K562 (cell line): ENCODE results near the gene ZNF385D. TPM values are rescaled to one million over a fixed set of nuclear protein-coding genes. Genes with fewer than 3 reads are reported as not detected.

Experiments used
- ATAC-seq: fragments of 200-7000 bp; cut with Tn5 transposase; 3 replicates; pipeline ENCODE4 v1.9.1; 2020; ENCODE audit warnings: moderate library complexity
- BruUV-seq: library from RNA; stranded (reverse); fragments of 400-500 nt; replicated peaks from 2 replicates; lab custom pipeline; 2021; lab: Mats Ljungman, UMichigan
- CTCF ChIA-PET: fragments of 300-600 bp; formaldehyde crosslinking; extraction: SDS; loops from one replicate; lab custom pipeline; 2021; ENCODE audit warnings: low intra/inter-chr PET ratio; lab: Yijun Ruan, JAX
- POLR2A ChIA-PET: fragments of 300-600, 350-650 bp; sonication (Branson Sonifier 250); formaldehyde crosslinking; extraction: SDS; loops from one replicate; lab custom pipeline; 2021; ENCODE audit warnings: antibody characterized with exemption, inconsistent platforms; lab: Yijun Ruan, JAX
- DNase-seq, 4 experiments: peaks; one replicate each; pipeline versions ENCODE4 v3.0.0 to v3.0.0-alpha.2; 2011 to 2018; ENCODE audit warnings: low spot score in 3 of 4, mixed read lengths in 3 of 4; ENCODE audit errors: extremely low read depth in 1 of 4
- FAIRE-seq: peaks from 2 replicates; lab custom pipeline; 2011; peaks lifted over from hg19 to GRCh38; lab: Jason Lieb, UNC
- H2AFZ ChIP-seq: 2 replicates; pipeline ENCODE4 v1.6.0; 2011; ENCODE audit warnings: low read depth, low read length, control low read depth, inconsistent platforms
- H3K27ac ChIP-seq: fragments of 200-600 bp; 3 replicates; pipeline ENCODE4 v1.8.0; 2011; ENCODE audit warnings: low read depth, mild to moderate bottlenecking, control low read depth, inconsistent platforms, low read length, moderate library complexity, mixed read lengths; ENCODE audit errors: extremely low read depth
- H3K27me3 ChIP-seq, 2 experiments: fragments of 300-600 bp in 1 of 2; 2 replicates in 1 of 2; 3 replicates in 1 of 2; pipeline versions ENCODE4 v1.6.0 to v1.8.0; 2011; ENCODE audit warnings: inconsistent platforms in 2 of 2, low read length in 2 of 2, mild to moderate bottlenecking in 1 of 2, mixed read lengths in 1 of 2, moderate library complexity in 1 of 2; ENCODE audit not compliant: control insufficient read depth in 2 of 2, insufficient read depth in 2 of 2
- H3K36me3 ChIP-seq: fragments of 300-600 bp; 3 replicates; pipeline ENCODE4 v1.8.0; 2011; ENCODE audit warnings: mild to moderate bottlenecking, low read length, inconsistent platforms; ENCODE audit not compliant: control insufficient read depth, insufficient read depth
- H3K4me1 ChIP-seq, 2 experiments: fragments of 200-600 bp in 1 of 2; replicated peaks in 1 of 2; 2 replicates in 1 of 2; 3 replicates in 1 of 2; pipeline versions ENCODE4 v1.5.1 to v1.8.0; 2011; ENCODE audit warnings: inconsistent platforms in 2 of 2, low read length in 2 of 2, mild to moderate bottlenecking in 1 of 2, mixed read lengths in 1 of 2, moderate library complexity in 1 of 2; ENCODE audit not compliant: control insufficient read depth in 2 of 2, insufficient read depth in 2 of 2
- H3K4me2 ChIP-seq: 2 replicates; pipeline ENCODE4 v1.6.1; 2011; ENCODE audit warnings: low read length, control low read depth, inconsistent platforms, mixed read lengths; ENCODE audit not compliant: insufficient read depth
- H3K4me3 ChIP-seq: fragments of 200-600 bp; sonication (generic), shearing (Covaris generic); 2 replicates; pipeline ENCODE4 v1.5.1; 2016; ENCODE audit warnings: control low read depth, inconsistent platforms
- H3K79me2 ChIP-seq: fragments of 200-600 bp; 3 replicates; pipeline ENCODE4 v1.8.0; 2011; ENCODE audit warnings: low read length, inconsistent platforms; ENCODE audit not compliant: control insufficient read depth, insufficient read depth
- H3K9ac ChIP-seq, 2 experiments: 2 replicates each; pipeline versions ENCODE4 v1.6.0 to v1.6.1; 2011; ENCODE audit warnings: low read depth in 2 of 2, low read length in 2 of 2, control low read depth in 1 of 2, inconsistent platforms in 1 of 2, mild to moderate bottlenecking in 1 of 2, mixed read lengths in 1 of 2; ENCODE audit not compliant: insufficient read depth in 1 of 2
- H3K9me1 ChIP-seq: one replicate; pipeline ENCODE4 v1.6.0; 2011; ENCODE audit warnings: inconsistent platforms, mild to moderate bottlenecking, low read length, moderate library complexity; ENCODE audit not compliant: control insufficient read depth, insufficient read depth
- H3K9me3 ChIP-seq: replicated peaks from 2 replicates; pipeline ENCODE4 v1.5.1; 2011; ENCODE audit warnings: low read depth, low read length, inconsistent platforms; ENCODE audit not compliant: control insufficient read depth, insufficient read depth
- H4K20me1 ChIP-seq: replicated peaks from 2 replicates; pipeline ENCODE4 v1.6.1; 2011; ENCODE audit warnings: low read length, inconsistent platforms, mixed read lengths; ENCODE audit not compliant: control insufficient read depth, insufficient read depth
- BHLHE40 ChIP-seq: IDR thresholded peaks from 2 replicates; pipeline ENCODE4 v1.6.1; 2011; ENCODE audit warnings: low read length, improper control_type of control experiment
- BRD4 ChIP-seq: fragments of 200-600 bp; sonication (generic); IDR thresholded peaks from 2 replicates; pipeline ENCODE4 v1.6.1; 2017; ENCODE audit warnings: inconsistent platforms
- DMBX1 ChIP-seq: fragments of 250-450 bp; sonication (Bioruptor Pico); IDR thresholded peaks from 2 replicates; pipeline ENCODE4 v1.8.0; 2022; ENCODE audit warnings: inconsistent platforms, mild to moderate bottlenecking, moderate library complexity, borderline replicate concordance
- EHMT2 ChIP-seq: fragments of 450-650 bp; IDR thresholded peaks from 2 replicates; pipeline ENCODE4 v1.6.1; 2018; ENCODE audit warnings: antibody characterized with exemption
- FOXJ2 ChIP-seq: fragments of 200-800 bp; sonication (Bioruptor generic); IDR thresholded peaks from 2 replicates; pipeline ENCODE4 v1.6.1; 2016; ENCODE audit warnings: missing genetic modification characterization, missing compliant biosample characterization
- HDAC6 ChIP-seq: IDR thresholded peaks from 2 replicates; pipeline ENCODE4 v1.6.1; 2012; ENCODE audit warnings: low read depth, mild to moderate bottlenecking, control low read depth, inconsistent platforms, low read length, moderate library complexity
- KDM5B ChIP-seq: fragments of 200-600 bp; sonication (generic); IDR thresholded peaks from 2 replicates; pipeline ENCODE4 v1.6.1; 2012; ENCODE audit warnings: low read depth, mild to moderate bottlenecking, moderate library complexity, low read length, control low read depth, inconsistent platforms; ENCODE audit not compliant: insufficient replicate concordance
- NR4A1 ChIP-seq, 2 experiments: fragments of 250-450 bp in 1 of 2; fragments of 450-650 bp in 1 of 2; sonication (Bioruptor Pico) in 1 of 2; IDR thresholded peaks; 2 replicates each; pipeline versions ENCODE4 v1.4.0 to v1.6.1; 2016 to 2020; ENCODE audit warnings: mild to moderate bottlenecking in 2 of 2, missing compliant biosample characterization in 1 of 2, missing genetic modification characterization in 1 of 2, moderate library complexity in 1 of 2
- PCBP2 ChIP-seq: fragments of 200-400 bp; formaldehyde crosslinking; IDR thresholded peaks from 2 replicates; pipeline ENCODE4 v1.6.1; 2018; ENCODE audit warnings: low read length, low read depth, mild to moderate bottlenecking, moderate library complexity; ENCODE audit not compliant: poor library complexity, severe bottlenecking
- POLR2AphosphoS5 ChIP-seq: IDR thresholded peaks from 2 replicates; pipeline ENCODE4 v1.6.1; 2011; ENCODE audit warnings: mild to moderate bottlenecking, low read depth, low read length, moderate library complexity; ENCODE audit not compliant: control insufficient read depth, insufficient read depth
- PRPF4 ChIP-seq: fragments of 200-400 bp; formaldehyde crosslinking; IDR thresholded peaks from one replicate; pipeline ENCODE4 v1.6.1; 2017; ENCODE audit warnings: low read length, low read depth, mild to moderate bottlenecking; ENCODE audit not compliant: insufficient read depth, poor library complexity, severe bottlenecking
- SP2 ChIP-seq: IDR thresholded peaks from 2 replicates; pipeline ENCODE4 v1.6.1; 2011; ENCODE audit warnings: mild to moderate bottlenecking, low read depth, low read length, moderate library complexity; ENCODE audit not compliant: poor library complexity, severe bottlenecking; ENCODE audit errors: extremely low read depth
- TEAD1 ChIP-seq, 2 experiments: fragments of 450-650 bp in 1 of 2; sonication (generic) in 1 of 2; formaldehyde crosslinking; IDR thresholded peaks; 2 replicates each; pipeline versions ENCODE4 v1.4.0 to v1.8.0; 2020 to 2022; ENCODE audit warnings: mild to moderate bottlenecking in 2 of 2, missing genetic modification reagents in 1 of 2
- ZFP30 ChIP-seq: fragments of 250-450 bp; sonication (Bioruptor Pico); IDR thresholded peaks from 2 replicates; pipeline ENCODE4 v1.8.0; 2022; ENCODE audit warnings: moderate library complexity, mild to moderate bottlenecking, inconsistent platforms, borderline replicate concordance
- ZNF232 ChIP-seq: sonication (generic); formaldehyde crosslinking; IDR thresholded peaks from 2 replicates; pipeline ENCODE4 v1.8.0; 2022; ENCODE audit warnings: mild to moderate bottlenecking, missing genetic modification reagents
- WGBS: fragments of 100-300 bp; shearing (Covaris generic); methylation state at CpG from one replicate; pipeline ENCODE4 v1.1.6; 2016; ENCODE audit warnings: low coverage, mixed read lengths; ENCODE audit not compliant: insufficient coverage; ENCODE audit errors: missing lambda C conversion rate; 5-methylcytosine and 5-hydroxymethylcytosine counted together
- in situ Hi-C: fragments of 300-500 bp; cut with MboI; formaldehyde crosslinking; loops from 4 replicates; pipeline ENCODE4 v1.15.0; 2018; ENCODE audit warnings: inconsistent platforms, mixed read lengths
- intact Hi-C: fragments of 100-400 bp; cut with micrococcal nuclease; formaldehyde crosslinking; loops from 2 replicates; pipeline ENCODE4 v1.14.2; 2022
- polyA plus RNA-seq, 8 experiments: library from polyadenylated mRNA; depleted of rRNA in 4 of 8; stranded (reverse) in 5 of 8; unstranded in 3 of 8; fragments of >200 nt; fragmentation: Nextera tagmentation in 2 of 8; fragmentation: Illumina TruSeq in 1 of 8; extraction: Ambion mirVana in 2 of 8; extraction: Trizol in 1 of 8; gene quantifications; 2 replicates each; pipeline versions ENCODE4 v1.2.1 to v1.2.3, GENCODE V29; 2011 to 2014; ENCODE audit warnings: inconsistent platforms in 1 of 8, missing spikeins in 1 of 8
- total RNA-seq, 7 experiments: library from RNA; depleted of rRNA in 6 of 7; stranded (reverse); fragments of >200 nt in 6 of 7; fragmentation: Illumina TruSeq in 2 of 7; extraction: Trizol in 2 of 7; gene quantifications; 2 replicates each; pipeline versions ENCODE4 v1.2.1 to v1.2.3, GENCODE V29; 2011 to 2021; ENCODE audit warnings: low replicate concordance in 1 of 7
- TF ChIP-seq, protein P1 (sequence below), 2 experiments: IDR thresholded peaks in 1 of 2; conservative IDR thresholded peaks in 1 of 2; 2 replicates each; pipeline ENCODE4 v1.6.1; 2016; ENCODE audit warnings: low read depth in 2 of 2, mild to moderate bottlenecking in 1 of 2, missing compliant biosample characterization in 1 of 2, missing genetic modification characterization in 1 of 2, moderate library complexity in 1 of 2
- TF ChIP-seq, protein P2 (sequence below): fragments of 250-450 bp; sonication (Bioruptor Pico); IDR thresholded peaks from 2 replicates; pipeline ENCODE4 v1.5.0; 2021; ENCODE audit warnings: mild to moderate bottlenecking, borderline replicate concordance

The ZNF385D gene
- total and polyA plus RNA-seq, 9 of the 15 experiments (the other 6 are each of a cell fraction or from before 2014, with no cell fraction given) = 0.14 to 1.7 (median 0.51) TPM

DNA sequence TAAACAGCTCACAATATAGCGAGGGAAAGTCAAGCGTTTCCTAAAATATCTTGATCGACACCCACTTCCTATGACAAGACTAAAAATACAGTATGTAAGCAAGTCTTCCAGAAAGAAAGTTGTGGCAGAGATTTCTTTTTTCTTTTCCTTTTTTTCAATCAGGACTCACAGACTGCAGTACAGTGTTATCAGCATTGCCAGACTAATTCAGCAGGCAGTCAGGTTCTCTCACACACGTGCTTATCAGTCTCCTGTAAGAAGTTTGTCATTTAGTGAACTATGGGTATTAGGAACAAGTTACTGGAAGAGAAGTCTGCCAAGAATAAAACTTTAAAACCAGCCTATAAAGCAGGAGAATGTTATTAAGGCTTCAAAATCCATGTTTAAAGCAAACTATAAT, 32.8 kb upstream of the ZNF385D start:
- no TSS peak for BruUV-seq
- intact Hi-C loops (no loop called here), in situ Hi-C loops (no loop called here)
- WGBS = 0% methylated on average over 4 of the region's 4 CpGs
- CTCF ChIA-PET = no interaction called here
- DNase-seq = peak in 2 of 4 experiments; percentile 3 to 13
- Histone ChIP-seq H3K79me2 (no peaks in the 10 kb centered on the region), H3K9me1 (no peaks in the 10 kb centered on the region), H3K4me2 (no peak overlapping the region), H3K9me3 (no peaks in the 10 kb centered on the region), H4K20me1 (no peaks in the 10 kb centered on the region), H3K27me3 (no peaks in the 10 kb centered on the region), H2AFZ (no peak overlapping the region), H3K4me3 (no peak overlapping the region), H3K36me3 (no peaks in the 10 kb centered on the region), H3K9ac (no peak overlapping the region), H3K27ac (no peak overlapping the region), H3K4me1 (no peaks in the 10 kb centered on the region)
- 0 out of 3 replicates have a peak, but pooled peaks have one; percentile 36 for ATAC-seq
- FAIRE-seq = no peak
- POLR2A ChIA-PET = no interaction called here
- TF ChIP-seq NR4A1 (CRISPR knock-in tag; IDR thresholded peaks at IDR 0.05) (no peak), NR4A1 (tag; IDR thresholded peaks at IDR 0.05) (no peak), EHMT2 (no peak), ZNF232 (CRISPR knock-in tag) (no peak), FOXJ2 (no peak), DMBX1 (CRISPR knock-in tag) (no peak), BHLHE40 (peak; percentile 55; the same call in 1 of the 2 replicates), SP2 (no peak), PCBP2 (no peak), POLR2AphosphoS5 (peak; percentile 27; the same call in 1 of the 2 replicates), PRPF4 (no peak), ZFP30 (CRISPR knock-in tag) (no peak), KDM5B (no peak), TEAD1 (CRISPR knock-in tag; IDR thresholded peaks at IDR 0.05) (no peak), HDAC6 (no peak), BRD4 (no peak)
- TF ChIP-seq, protein P1, sequence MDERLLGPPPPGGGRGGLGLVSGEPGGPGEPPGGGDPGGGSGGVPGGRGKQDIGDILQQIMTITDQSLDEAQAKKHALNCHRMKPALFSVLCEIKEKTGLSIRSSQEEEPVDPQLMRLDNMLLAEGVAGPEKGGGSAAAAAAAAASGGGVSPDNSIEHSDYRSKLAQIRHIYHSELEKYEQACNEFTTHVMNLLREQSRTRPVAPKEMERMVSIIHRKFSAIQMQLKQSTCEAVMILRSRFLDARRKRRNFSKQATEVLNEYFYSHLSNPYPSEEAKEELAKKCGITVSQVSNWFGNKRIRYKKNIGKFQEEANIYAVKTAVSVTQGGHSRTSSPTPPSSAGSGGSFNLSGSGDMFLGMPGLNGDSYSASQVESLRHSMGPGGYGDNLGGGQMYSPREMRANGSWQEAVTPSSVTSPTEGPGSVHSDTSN (CRISPR knock-in tag; IDR thresholded peaks at IDR 0.05; ENCODE audit: low read depth) = no peak
- TF ChIP-seq, protein P1 (tag; conservative IDR thresholded peaks at IDR 0.05; ENCODE audit: low read depth) = no peak
- TF ChIP-seq, protein P2, sequence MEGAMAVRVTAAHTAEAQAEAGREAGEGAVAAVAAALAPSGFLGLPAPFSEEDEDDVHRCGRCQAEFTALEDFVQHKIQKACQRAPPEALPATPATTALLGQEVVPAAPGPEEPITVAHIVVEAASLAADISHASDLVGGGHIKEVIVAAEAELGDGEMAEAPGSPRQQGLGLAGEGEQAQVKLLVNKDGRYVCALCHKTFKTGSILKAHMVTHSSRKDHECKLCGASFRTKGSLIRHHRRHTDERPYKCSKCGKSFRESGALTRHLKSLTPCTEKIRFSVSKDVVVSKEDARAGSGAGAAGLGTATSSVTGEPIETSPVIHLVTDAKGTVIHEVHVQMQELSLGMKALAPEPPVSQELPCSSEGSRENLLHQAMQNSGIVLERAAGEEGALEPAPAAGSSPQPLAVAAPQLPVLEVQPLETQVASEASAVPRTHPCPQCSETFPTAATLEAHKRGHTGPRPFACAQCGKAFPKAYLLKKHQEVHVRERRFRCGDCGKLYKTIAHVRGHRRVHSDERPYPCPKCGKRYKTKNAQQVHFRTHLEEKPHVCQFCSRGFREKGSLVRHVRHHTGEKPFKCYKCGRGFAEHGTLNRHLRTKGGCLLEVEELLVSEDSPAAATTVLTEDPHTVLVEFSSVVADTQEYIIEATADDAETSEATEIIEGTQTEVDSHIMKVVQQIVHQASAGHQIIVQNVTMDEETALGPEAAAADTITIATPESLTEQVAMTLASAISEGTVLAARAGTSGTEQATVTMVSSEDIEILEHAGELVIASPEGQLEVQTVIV (CRISPR knock-in tag) = no peak
